Ramos (cell line): ENCODE results near the gene SRSF11.

ENCODE experiments used
- in situ Hi-C: fragments of 300-500 bp; cut with MboI; formaldehyde crosslinking; loops from one replicate; pipeline ENCODE4 v1.14.3; 2022; ENCODE audit warnings: low sequenced_read_pairs; ENCODE audit not compliant: unreplicated experiment

Gene SRSF11

GRCh38 chr1:70299472-70299871 lies 78.3 kb downstream of the SRSF11 start:
- in situ Hi-C loops: no loop called here
